CD4-positive, alpha-beta T cell treated with Interleukin-17A for 4 hours (primary cell): ENCODE results near the gene CDK1.

Source experiments
- DNase-seq: peaks from one replicate; pipeline ENCODE4 v3.0.0-alpha.2; 2020; ENCODE audit warnings: mixed read lengths

The CDK1 gene

DNA sequence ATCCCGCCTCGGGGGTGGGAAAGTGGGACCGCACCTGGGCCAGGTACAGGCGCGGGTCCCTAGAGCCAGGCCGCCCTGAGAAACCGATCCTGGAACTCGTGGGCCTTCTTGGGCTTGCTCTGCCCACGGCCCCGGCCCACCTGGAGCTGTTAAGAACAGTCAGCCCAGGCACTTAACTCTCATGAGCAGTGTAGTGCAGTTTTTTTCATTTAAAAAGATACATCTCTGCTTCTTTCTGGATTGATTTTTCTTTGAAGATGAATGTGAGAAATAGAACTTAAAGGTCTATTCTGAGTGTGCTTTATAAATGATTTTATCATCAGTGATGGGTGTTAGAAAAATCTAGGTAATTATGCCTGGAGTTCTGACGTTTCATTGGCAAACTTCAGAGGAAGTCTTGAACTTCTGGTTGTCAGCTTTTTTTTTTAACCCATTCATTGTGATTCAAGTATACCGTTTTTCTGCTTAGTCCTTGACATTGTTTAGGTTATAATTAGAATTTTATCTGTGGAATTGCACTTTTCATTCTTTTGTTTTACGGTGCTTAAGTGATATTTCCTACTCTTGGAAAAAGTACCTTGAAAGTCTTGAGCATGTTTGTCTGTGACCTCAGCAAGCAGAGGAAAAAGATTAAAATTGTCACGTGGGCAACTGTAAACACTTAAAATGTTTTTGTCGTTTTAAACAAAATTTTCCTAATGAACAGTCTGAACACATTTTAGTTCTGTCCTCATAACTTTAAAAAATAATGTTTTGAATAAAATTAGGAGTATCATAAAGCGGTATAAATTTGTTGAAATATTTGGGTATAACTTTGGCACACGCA lies 906 bp downstream of the CDK1 start:
- no peak for DNase-seq

DNA sequence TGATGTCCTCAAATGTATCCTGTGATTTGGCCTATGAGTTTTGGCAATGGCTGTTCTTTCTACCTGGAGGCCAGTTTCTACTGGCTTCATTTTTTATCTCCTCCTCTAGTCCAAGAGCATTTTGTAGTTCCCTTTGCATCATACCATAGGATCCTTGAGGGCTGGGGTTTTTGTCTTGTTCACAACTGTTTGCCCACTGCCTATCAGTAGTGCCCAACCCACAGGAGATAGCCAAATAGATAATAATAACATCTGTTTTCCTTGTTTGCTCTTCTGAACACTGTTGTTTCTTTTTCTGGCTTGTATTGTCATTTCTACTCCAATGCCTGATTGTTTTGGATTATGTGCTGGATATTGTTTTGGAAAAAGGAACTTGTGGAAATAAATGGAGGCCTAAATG lies 3.4 kb downstream of the CDK1 start:
- no peak for DNase-seq

DNA sequence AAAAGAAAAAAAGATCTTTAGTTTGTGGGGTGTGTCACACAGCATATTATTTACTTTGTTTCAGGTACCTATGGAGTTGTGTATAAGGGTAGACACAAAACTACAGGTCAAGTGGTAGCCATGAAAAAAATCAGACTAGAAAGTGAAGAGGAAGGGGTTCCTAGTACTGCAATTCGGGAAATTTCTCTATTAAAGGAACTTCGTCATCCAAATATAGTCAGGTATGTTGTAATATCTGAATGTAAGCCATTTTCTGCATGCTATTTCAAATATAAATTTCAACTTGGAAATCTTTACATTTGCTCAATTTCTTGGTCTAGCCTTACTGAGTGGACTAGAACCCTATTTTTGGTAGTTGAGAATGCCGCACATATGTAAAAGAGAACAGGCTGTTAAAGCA lies 6.4 kb downstream of the CDK1 start:
- DNase-seq, result no peak

DNA sequence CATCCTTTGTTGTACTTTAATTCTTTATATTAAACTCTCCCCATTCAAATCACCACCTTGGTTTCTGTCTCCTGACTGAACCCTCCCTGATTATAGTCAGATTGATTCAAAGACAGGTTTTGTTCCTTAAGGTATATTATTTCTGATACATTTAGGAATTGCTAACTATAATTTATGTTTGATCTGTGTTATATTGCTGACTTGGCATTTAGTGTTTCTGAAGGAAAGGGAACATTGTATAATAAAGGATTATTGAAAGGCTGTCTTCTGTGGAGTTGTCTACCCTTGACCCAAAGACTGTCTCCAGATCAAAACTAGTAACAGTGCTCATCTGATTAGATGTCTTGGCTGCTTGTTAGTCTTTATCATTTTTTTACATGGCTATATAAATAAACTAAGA lies 10.3 kb downstream of the CDK1 start:
- no peak for DNase-seq

DNA sequence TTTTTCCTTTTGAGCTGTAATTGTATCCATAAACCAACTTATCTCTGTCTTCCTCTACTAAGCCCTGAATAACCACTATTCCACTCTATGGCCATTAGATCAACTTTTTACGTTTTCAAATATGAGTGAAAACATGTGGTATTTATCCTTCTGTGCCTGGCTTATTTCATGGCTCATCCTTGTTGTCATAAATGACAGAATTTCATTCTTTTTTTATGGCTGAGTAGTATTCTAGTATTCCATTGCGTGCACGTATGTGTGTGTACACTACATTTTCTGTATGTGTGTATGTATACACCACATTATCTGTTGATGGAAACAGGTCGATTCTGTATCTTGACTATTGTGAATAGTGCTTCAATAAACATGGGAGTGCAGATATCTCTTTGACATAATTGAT lies 11.1 kb downstream of the CDK1 start:
- no peak for DNase-seq

DNA sequence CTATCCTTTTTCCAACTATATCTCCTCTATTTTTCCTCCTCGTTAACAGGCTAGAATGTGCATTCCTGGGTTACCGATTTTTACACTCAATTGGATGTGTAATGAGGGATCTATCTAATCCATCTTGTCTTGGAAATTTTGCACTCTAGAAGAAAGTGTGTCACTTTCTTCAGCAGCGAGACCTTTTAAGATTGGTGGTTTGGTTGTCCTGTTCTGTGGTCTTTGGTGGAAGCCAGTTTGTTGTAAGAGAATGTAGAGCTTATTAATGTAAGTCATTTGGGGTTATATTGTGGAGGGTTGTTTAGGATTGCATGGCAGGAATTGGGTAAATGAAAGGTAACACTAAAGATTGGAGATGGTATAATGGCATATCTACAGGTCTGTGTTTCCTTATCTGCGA lies 16.7 kb downstream of the CDK1 start:
- no peak for DNase-seq

DNA sequence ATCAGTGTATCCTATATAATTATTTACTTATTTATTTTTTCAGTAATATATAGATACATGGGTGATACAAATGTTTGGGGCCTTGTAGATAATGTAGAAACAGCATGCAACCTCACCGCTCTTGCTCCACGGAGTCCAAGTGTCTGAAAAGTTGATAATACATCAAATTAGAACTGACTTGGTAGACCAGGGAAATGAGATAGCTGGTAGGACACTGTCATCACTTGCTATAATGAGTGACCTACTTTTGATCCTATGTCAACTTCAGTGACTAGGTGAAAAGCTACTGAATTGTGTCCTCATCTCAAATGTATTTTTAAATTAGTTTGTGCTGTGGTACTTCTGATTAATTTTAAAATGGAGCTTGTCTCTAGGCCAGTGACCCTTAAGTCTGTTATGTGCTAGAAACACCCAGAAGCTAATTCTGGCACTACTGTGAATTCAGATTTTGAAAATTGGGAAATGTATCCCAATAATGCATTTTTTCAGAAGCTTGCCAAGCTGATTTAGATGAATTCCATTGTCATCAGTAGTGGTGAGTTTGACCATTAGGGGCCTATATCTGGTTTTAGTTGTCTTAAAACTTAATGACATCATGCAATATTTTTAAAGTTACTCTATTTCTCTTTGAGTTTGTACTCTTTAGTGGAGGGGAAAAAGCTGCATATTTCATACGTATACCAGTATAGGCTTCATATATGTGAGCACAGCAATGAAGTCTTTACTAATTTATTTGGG lies 17.4 kb downstream of the CDK1 start:
- no peak for DNase-seq

DNA sequence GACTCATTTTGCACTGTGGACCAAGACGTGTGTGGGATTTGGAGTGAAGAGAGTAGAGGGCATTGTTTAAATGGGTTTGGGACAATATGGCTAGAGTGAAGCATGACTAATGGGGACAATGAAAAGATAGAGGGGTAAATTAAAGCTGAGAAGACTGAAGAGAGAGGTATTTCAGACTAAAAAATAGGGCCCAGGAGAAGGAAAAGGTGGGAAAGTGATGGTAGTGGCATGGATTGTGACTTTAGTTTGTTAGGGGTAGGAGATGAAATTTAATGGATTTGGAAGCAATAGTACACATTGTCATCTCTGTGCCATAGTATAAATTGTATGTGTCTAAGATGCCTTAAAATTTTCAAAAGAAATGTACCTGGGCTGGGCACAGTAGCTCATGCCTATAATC lies 18.2 kb downstream of the CDK1 start:
- no peak for DNase-seq

DNA sequence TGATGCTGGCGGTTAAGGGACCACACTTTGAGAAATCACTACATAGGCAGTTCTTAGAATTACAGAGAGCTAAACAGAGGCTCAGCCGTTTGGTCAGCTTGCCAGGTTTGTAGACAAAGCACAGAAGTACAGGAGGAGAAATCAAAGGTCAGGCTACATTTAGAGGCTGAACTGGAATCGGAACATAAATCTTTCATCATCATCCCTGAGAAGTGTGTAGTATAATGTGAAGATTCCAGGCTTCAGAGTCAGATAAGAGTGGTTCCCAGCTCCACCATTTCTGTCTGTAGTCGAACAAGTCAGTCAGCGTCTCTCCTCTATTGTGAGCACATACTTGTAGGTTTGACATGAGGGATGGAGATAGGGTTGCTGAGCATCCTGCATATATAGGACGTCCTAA lies 18.9 kb downstream of the CDK1 start:
- DNase-seq, result no peak

DNA sequence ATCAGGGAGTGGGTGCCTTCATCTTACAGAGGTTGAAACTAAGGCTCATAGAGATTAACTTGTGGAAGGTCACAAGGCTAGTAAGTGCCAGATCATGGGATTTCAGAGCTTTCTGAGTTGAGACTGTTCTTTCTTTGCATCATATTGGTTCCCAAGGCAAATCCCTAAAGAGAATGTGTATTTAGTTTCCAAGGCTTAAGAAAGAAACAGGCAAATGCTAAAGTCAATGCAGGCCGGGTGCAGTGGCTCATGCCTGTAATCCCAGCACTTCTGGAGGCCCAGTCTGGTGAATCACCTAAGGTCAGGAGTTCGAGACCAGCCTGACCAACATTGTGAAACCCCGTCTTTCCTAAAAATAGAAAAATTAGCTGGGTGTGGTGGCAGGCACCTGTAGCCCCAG lies 19.8 kb downstream of the CDK1 start:
- DNase-seq, result no peak

DNA sequence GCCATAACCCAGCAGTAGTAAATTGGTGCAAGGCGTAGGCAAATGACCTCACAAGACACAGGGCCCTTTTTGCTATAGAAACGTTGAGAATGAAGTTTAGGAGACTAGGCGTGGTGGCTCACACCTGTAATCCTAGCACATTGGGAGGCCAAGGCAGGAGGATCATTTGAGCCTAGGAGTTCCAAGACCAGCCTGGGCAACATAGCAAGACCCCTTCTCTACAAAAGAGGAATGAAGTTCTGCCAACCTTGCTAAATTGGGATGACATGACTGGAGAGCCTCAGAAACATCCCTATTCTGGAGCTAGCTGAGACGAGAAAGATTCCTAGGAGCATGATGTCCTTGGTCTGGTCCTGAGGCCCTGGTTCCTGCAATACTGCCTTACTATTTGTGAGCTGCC lies 20.6 kb downstream of the CDK1 start:
- DNase-seq, result no peak

DNA sequence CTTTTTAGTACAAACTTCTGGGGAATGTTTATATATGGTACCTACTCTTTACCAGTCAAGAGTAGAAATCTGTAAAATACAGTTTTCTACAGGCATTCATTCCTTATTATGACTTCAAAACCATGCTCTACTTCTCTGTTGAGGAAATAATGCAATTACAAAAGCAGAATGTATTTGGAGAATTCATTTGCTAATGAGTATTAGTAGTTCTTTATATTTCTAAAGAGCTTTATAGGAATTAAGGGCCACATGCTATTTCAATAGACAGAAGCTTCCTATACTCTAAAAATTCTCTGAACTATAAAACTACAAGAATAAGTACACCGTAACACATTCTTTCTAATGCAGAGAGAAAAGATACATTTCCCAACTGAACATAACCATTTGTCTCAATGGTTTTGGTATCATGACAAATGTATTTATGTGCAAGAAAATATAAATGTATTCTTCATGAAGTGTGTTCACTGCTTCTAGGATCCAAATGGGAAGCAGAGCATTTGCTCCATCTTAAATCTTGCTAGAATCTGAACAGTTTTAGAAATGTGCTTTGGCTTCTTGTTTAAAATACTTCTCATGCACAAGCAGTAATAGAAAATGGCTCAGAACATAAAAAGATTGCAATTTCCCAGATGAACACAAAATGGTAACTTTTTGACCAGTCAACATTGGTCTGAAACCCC lies 21.8 kb downstream of the CDK1 start:
- no peak for DNase-seq

DNA sequence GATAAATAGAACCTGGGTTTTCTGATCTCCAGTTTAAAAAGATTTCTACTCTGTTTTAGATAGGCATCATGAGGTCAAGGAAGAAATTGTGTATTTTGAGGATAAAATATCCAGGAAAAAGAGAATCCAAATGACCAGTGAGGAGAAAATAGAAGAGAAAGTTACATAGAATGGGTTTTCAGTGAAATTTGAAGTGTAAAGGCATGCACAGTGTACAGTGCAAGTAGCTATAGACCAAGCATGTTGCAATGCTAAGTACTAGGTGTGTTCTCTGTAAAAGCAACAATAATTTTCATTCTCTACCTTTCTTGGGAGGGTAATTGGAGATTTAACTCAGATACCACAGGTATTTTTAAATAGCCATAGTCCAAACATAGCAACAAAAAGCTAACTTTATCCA lies 22.6 kb downstream of the CDK1 start:
- no peak for DNase-seq

DNA sequence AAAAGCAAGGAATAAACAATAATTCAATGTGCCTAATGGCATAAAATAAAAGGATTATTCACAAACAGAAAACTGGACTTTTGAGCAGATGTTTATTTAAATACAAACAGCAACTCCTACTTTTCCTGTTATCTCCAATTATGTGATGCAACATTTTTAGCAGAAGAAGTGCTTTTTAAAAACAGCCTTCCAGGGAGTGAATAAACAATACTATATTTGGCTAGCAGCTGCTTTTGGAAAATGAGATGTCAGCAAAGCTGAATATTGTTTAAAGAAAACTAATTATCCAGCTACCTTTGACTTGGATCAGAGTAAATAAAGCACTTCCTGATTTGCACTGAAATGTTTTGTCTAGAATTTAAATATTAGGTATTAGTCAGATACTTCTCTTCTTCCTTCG lies 23.2 kb downstream of the CDK1 start:
- no peak for DNase-seq

DNA sequence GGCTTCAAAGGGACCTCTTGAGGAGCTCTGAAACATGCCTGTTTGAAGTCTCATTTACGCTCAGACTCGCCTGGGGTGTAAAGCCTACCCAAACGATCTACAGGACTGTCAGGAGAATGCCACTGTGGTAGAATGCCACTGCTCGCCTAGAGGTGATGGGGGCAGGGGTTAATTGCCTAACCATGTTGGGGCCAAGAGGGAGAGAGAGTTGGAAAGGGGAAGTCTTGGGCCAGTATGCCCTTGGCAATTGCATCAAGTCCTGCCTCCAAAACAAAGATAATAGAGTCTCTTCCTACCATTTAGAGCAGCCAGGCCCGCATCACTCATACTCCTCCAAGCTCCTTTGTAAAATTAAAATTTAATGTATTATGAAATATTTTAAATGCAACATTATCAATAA lies 25.2 kb downstream of the CDK1 start:
- no peak for DNase-seq

DNA sequence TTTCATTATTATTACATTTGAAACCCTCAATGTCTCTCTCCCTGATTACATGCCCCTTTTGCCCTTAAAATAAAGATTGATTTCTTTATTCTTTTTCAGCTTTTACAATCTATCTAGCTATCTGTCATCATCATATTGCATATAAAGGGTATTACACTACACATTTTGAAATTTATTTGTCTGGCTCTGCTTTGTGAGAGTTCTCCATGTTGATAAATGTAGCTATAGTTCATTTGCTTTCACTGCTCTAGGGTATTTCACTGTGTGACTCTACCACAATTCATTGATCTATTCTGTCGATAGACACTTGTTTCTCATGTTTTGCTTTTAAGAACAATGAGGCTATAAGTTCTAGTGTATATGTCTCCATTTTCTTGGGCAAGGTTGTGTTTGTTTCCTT lies 25.6 kb downstream of the CDK1 start:
- DNase-seq, result no peak

DNA sequence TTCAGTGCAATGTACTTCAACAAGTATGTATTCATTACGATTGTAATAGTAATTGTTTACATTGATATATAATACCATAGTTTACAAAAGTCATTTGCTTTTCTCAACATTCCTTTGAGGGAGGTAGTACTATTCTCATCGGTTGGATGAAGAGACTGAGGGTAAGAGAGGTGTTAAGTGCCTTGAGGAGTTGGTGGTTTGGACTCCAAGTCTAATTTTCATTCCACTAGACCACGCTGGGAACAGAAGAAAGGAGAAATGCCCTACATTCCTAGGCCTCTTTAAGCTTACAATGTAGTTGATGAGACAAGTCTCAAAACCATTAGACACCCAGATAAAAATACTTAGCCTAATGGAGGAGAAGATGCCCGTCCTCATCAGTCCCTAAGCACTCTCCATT lies 28.6 kb downstream of the CDK1 start:
- DNase-seq, result no peak

DNA sequence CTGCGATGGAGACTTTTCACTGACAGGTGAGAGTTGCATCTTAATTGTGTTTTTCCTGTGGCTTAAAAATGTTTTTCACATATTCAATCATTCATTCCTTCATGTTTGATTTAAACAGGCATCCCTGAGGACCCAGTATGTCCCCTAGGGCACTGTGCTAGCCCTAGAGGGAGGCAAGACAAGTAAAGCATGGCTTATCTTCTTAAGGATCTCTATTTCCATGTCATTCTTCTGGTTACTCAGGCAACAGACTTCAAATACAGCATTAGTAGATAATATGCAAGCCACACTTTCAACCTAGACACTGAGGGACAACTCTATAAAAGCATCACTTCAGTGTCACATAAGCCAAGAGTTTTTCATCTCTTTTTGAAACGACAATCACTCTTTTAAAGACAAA lies 29.2 kb downstream of the CDK1 start:
- no peak for DNase-seq

DNA sequence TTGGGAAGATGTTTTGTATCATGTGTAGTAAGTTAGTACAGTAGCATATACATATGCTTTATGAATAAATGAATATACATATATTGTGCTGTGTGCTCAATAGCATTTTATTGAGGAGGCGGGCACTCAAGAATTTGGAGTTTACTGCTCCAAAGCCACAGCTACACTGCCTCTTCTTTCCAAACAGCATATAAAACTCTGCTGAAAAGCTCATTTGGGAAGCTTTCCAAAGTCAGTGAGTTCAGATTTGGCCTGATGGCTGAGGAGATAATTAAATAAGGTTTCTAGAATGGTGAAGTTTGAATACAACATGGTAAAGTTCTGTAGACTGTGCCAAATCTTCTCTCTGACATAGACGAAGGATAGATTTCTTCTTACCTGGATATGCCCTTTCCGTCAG lies 29.8 kb downstream of the CDK1 start:
- DNase-seq, result no peak

DNA sequence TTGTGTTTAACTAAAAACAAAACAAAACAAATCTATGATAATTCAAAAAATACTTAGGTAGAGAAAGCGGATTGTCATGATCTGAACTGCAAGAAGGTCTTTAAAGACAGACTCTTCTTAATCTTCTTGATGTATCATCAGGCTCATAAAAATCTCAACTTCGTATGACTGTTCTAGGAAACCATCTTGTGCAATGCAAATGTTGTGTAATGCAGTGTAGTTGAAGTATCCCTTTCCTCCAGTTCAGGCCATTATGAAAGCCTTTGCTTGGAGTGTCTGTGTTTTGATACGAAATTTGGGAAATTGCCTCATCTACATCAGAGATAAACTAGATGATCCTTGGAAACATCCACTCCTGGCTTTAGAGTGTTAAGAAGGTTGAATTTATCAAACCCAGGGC lies 30.9 kb downstream of the CDK1 start:
- no peak for DNase-seq

DNA sequence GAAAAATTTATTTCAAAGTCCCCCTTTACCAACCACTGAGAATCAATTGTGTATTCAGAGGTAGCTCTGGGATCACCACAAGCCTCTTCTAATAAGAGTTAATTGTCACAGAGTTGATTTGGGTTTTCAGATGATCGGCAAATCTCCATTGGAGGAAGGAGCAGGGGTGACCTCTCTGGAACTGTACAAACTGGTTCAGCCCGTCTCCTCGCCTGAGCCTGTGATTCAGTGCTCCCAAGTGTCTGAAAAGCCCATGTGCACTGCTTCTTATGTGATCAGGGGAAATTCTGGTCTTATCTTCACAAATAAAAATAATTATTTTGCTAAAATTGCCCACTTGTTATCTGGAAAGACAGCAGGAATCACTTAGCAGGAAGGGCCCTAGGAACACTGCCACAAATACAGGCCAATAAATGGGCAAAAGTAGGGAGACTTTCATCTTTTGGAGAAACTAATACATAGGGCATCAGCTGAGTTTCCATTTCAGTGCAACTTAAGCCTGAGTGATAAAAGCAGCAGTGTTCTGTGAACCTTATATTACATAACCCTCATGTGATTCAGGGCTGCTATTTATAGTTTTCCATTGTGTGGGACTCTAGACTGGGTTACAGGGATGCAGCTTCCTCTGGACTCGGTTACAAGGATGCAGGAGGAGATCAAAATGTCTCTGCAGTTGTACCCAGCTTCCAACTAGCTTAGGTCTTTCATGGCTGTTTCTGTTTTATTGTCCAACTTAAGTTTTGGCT lies 32.3 kb downstream of the CDK1 start:
- no peak for DNase-seq

DNA sequence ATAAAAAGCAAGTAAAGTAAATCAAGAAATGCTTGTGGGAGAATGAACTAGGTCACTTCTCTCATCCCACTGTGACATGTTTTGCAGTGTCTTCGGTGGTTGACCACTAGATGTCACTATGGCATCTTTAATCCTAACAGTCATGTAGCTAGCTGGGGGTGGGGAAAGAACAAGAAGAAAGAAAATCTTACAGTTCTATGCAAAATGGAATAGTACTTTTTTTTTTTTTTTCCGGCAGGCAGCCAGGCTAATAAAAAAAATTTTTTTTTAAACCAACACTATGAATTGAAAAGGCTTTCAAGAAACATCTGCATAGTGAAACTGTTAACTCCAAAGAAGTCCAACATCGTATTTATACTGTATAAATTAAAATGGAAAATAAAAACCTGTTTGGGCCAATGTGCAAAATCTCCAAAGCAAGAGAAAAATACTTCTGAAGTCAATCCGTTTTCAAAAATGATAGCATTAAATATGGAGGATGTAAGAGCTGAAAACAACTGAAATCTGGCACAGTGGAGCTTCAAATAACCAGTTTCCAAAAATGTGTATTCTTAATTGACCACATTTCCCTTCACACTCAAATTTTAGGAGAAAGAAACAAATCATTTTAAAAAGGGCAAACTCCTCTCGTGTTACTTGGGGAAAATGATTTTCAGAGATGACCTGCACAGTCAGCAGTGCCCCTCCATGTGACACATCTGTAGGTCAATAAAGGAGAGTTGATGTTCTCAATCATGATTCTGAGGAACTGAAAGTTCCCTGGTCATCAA lies 38.5 kb downstream of the CDK1 start:
- DNase-seq, result peak; percentile 32

DNA sequence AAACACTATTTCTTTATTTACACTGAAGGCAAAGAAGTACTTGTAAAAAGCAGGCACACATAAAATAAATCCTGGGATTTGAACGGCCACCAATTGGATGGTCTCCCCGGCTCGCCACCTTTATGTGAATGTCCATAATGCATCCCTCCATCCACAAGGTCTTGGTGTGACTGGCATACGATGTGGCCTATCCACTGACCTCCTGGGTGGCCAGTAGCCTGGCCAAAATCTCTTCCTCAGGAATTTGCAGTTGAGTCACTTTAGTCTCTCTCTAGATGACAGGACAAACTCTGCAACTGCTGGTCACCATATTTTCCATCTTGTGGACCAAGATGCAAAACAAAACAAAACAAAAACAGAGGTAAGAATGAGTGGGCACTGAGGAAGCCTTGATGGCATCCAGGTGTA lies 39.1 kb downstream of the CDK1 start:
- DNase-seq, result no peak
